ENCODE results near the gene CTSL. TPM values are rescaled to one million over a fixed set of nuclear protein-coding genes. Genes with fewer than 3 reads are reported as not detected.

Gene CTSL
- polyA plus RNA-seq, 1 donor (not counting 4 experiments of a cell fraction or from before 2014, with no cell fraction given): 121 TPM

- TF ChIP-seq, protein P1, sequence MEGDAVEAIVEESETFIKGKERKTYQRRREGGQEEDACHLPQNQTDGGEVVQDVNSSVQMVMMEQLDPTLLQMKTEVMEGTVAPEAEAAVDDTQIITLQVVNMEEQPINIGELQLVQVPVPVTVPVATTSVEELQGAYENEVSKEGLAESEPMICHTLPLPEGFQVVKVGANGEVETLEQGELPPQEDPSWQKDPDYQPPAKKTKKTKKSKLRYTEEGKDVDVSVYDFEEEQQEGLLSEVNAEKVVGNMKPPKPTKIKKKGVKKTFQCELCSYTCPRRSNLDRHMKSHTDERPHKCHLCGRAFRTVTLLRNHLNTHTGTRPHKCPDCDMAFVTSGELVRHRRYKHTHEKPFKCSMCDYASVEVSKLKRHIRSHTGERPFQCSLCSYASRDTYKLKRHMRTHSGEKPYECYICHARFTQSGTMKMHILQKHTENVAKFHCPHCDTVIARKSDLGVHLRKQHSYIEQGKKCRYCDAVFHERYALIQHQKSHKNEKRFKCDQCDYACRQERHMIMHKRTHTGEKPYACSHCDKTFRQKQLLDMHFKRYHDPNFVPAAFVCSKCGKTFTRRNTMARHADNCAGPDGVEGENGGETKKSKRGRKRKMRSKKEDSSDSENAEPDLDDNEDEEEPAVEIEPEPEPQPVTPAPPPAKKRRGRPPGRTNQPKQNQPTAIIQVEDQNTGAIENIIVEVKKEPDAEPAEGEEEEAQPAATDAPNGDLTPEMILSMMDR (optimal IDR thresholded peaks at IDR 0.05 in 1 of 3, IDR thresholded peaks at IDR 0.05 in 1 of 3, conservative IDR thresholded peaks at IDR 0.05 in 1 of 3; ENCODE audit: extremely low read depth in 1 of 3, insufficient read depth in 2 of 3, low read length in 3 of 3): no peak
- TF ChIP-seq EZH2 (IDR thresholded peaks at IDR 0.05; ENCODE audit: low read length): no peak
- Histone ChIP-seq H3K9ac (ENCODE audit: control insufficient read depth, extremely low read depth, insufficient read depth, low read length) (no peak overlapping the region), H4K20me1 (ENCODE audit: control insufficient read depth, extremely low read depth, insufficient read depth, low read length) (no peaks in the 10 kb centered on the region), H3K4me2 (ENCODE audit: control insufficient read depth, extremely low read depth, insufficient read depth, low read depth, low read length) (no peak overlapping the region), H3K79me2 (ENCODE audit: control insufficient read depth, insufficient read depth, low read length) (no peaks in the 10 kb centered on the region), H3K4me3 (ENCODE audit: control insufficient read depth in 2 of 3, extremely low read depth in 1 of 3, insufficient read depth in 2 of 3, low read depth in 1 of 3, low read length in 3 of 3) (no peak overlapping the region), H3K27ac (ENCODE audit: control insufficient read depth, insufficient read depth, low read length) (no peak overlapping the region), H3K36me3 (ENCODE audit: control insufficient read depth in 2 of 2, extremely low read depth in 1 of 2, insufficient read depth in 2 of 2, low read length in 2 of 2) (no peaks in the 10 kb centered on the region), H2AFZ (ENCODE audit: control insufficient read depth, low read length) (no peak overlapping the region), H3K27me3 (ENCODE audit: control insufficient read depth, extremely low read depth, insufficient read depth, low read length) (no peaks in the 10 kb centered on the region), H3K9me3 (ENCODE audit: control insufficient read depth, low read depth, low read length) (no peaks in the 10 kb centered on the region), H3K4me1 (ENCODE audit: control insufficient read depth, extremely low read depth, insufficient read depth, low read length) (peaks cover 9% of the 10 kb centered on the region), H3K9me1 (ENCODE audit: control insufficient read depth, extremely low read depth, insufficient read depth, low read length) (no peaks in the 10 kb centered on the region)
- dilution Hi-C loops (cut with MboI; ENCODE audit: extremely low pct_ligation_motif_present, low sequenced_read_pairs): no loop called here
- FAIRE-seq (no peak), DNase-seq (ENCODE audit: low read depth, low spot score) (no peak)
Observed at GRCh38 chr9:87760529-87760928, 34.6 kb downstream of the CTSL start.

DNA sequence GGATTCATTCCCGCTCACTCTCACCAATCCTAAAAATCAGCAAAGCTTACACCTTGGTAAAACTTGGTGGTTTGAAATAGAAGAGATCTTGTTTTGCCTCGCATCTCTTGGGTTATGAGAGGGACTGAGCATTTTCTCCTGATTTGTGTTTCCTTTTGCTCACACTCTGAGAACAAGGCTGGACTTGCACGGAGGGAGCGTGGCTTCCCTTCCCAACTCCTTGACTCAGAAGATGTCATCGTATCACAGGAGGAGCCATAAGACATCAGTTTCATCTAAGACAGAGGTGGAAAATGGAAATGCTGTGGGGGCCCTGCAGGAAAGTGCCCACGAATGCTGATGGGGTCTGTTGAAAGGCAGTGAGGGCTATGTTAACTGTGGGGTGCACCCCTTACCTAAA lies 37.4 kb downstream of the CTSL start:
- no peak for DNase-seq (ENCODE audit: low read depth, low spot score)

More for the DNA sequence above, 37.4 kb downstream of the CTSL start:
- Histone ChIP-seq H3K79me2 (ENCODE audit: control insufficient read depth, insufficient read depth, low read length) (no peaks in the 10 kb centered on the region), H3K27ac (ENCODE audit: control insufficient read depth, insufficient read depth, low read length) (peak overlapping the region; percentile 41), H4K20me1 (ENCODE audit: control insufficient read depth, extremely low read depth, insufficient read depth, low read length) (no peaks in the 10 kb centered on the region), H3K4me2 (ENCODE audit: control insufficient read depth, extremely low read depth, insufficient read depth, low read depth, low read length) (peak overlapping the region; percentile 81), H2AFZ (ENCODE audit: control insufficient read depth, low read length) (peak overlapping the region; percentile 63), H3K4me1 (ENCODE audit: control insufficient read depth, extremely low read depth, insufficient read depth, low read length) (peaks cover 19% of the 10 kb centered on the region), H3K9me1 (ENCODE audit: control insufficient read depth, extremely low read depth, insufficient read depth, low read length) (no peaks in the 10 kb centered on the region), H3K27me3 (ENCODE audit: control insufficient read depth, extremely low read depth, insufficient read depth, low read length) (no peaks in the 10 kb centered on the region), H3K4me3 (ENCODE audit: control insufficient read depth in 2 of 3, extremely low read depth in 1 of 3, insufficient read depth in 2 of 3, low read depth in 1 of 3, low read length in 3 of 3) (no peak overlapping the region), H3K9ac (ENCODE audit: control insufficient read depth, extremely low read depth, insufficient read depth, low read length) (no peak overlapping the region), H3K36me3 (ENCODE audit: control insufficient read depth in 2 of 2, extremely low read depth in 1 of 2, insufficient read depth in 2 of 2, low read length in 2 of 2) (no peaks in the 10 kb centered on the region), H3K9me3 (ENCODE audit: control insufficient read depth, low read depth, low read length) (no peaks in the 10 kb centered on the region)
- dilution Hi-C loops (cut with MboI; ENCODE audit: extremely low pct_ligation_motif_present, low sequenced_read_pairs): no loop called here
- TF ChIP-seq EZH2 (IDR thresholded peaks at IDR 0.05; ENCODE audit: low read length): no peak
- TF ChIP-seq, protein P1 (optimal IDR thresholded peaks at IDR 0.05 in 1 of 3, IDR thresholded peaks at IDR 0.05 in 1 of 3, conservative IDR thresholded peaks at IDR 0.05 in 1 of 3; ENCODE audit: extremely low read depth in 1 of 3, insufficient read depth in 2 of 3, low read length in 3 of 3): no peak
- FAIRE-seq: peak; percentile 98

All from keratinocyte (primary cell).